Measurements from ENCODE around the gene DUSP23.

The DUSP23 gene

GRCh38 chr1:159765806-159766205, 15.0 kb upstream of the DUSP23 start:
- Histone ChIP-seq H3K18ac (ENCODE audit: low read length) (no peak overlapping the region), H4K91ac (ENCODE audit: low read depth, low read length) (no peak overlapping the region), H3K4me3 (ENCODE audit: low read depth, low read length) (no peak overlapping the region), H3K27me3 (ENCODE audit: insufficient read depth, low read length) (no peaks in the 10 kb centered on the region), H3K4me2 (ENCODE audit: low read length) (no peak overlapping the region), H2BK120ac (ENCODE audit: insufficient read depth, low read length, poor library complexity) (no peak overlapping the region), H3K79me1 (ENCODE audit: low read length) (no peaks in the 10 kb centered on the region), H3K79me2 (ENCODE audit: control insufficient read depth, insufficient read depth, low read length, poor library complexity) (no peaks in the 10 kb centered on the region), H3K14ac (ENCODE audit: low read length) (no peak overlapping the region), H2BK12ac (ENCODE audit: low read length) (no peak overlapping the region), H2AFZ (ENCODE audit: insufficient read depth, low read length, poor library complexity) (no peak overlapping the region), H3K4me1 (ENCODE audit: control insufficient read depth in 1 of 2, insufficient read depth in 2 of 2, low read length in 2 of 2) (no peaks in the 10 kb centered on the region), H4K12ac (ENCODE audit: low read depth, low read length) (no peak overlapping the region), H3K9me3 (ENCODE audit: insufficient read depth, low read depth, low read length) (no peaks in the 10 kb centered on the region), H2AK5ac (ENCODE audit: low read length) (no peak overlapping the region), H4K8ac (ENCODE audit: low read depth, low read length) (no peak overlapping the region), H3K9ac (ENCODE audit: low read length) (no peak overlapping the region), H3K4ac (ENCODE audit: low read depth, low read length) (no peak overlapping the region), H3K23ac (ENCODE audit: low read length) (no peak overlapping the region), H2BK5ac (ENCODE audit: low read depth, low read length, poor library complexity) (no peak overlapping the region), H3K36me3 (ENCODE audit: control insufficient read depth in 1 of 2, insufficient read depth in 2 of 2, low read length in 2 of 2) (no peaks in the 10 kb centered on the region), H3K27ac (ENCODE audit: low read depth, low read length) (no peak overlapping the region)
- no peak for DNase-seq
- WGBS (ENCODE audit: extremely low coverage, insufficient coverage, insufficient read length) = no CpG with 5 or more reads among the region's 3 CpGs

GRCh38 chr1:159771127-159771895, 9.5 kb upstream of the DUSP23 start:
- Histone ChIP-seq H3K79me1 (ENCODE audit: low read length) (no peaks in the 10 kb centered on the region), H3K4me1 (ENCODE audit: control insufficient read depth in 1 of 2, insufficient read depth in 2 of 2, low read length in 2 of 2) (no peaks in the 10 kb centered on the region), H3K4me2 (ENCODE audit: low read length) (no peak overlapping the region), H3K27ac (ENCODE audit: low read depth, low read length) (no peak overlapping the region), H2AFZ (ENCODE audit: insufficient read depth, low read length, poor library complexity) (no peak overlapping the region), H2BK120ac (ENCODE audit: insufficient read depth, low read length, poor library complexity) (no peak overlapping the region), H3K9me3 (ENCODE audit: insufficient read depth, low read depth, low read length) (no peaks in the 10 kb centered on the region), H4K12ac (ENCODE audit: low read depth, low read length) (no peak overlapping the region), H3K36me3 (ENCODE audit: control insufficient read depth in 1 of 2, insufficient read depth in 2 of 2, low read length in 2 of 2) (no peaks in the 10 kb centered on the region), H4K8ac (ENCODE audit: low read depth, low read length) (no peak overlapping the region), H2AK5ac (ENCODE audit: low read length) (no peak overlapping the region), H2BK12ac (ENCODE audit: low read length) (no peak overlapping the region), H3K14ac (ENCODE audit: low read length) (no peak overlapping the region), H3K23ac (ENCODE audit: low read length) (no peak overlapping the region), H2BK5ac (ENCODE audit: low read depth, low read length, poor library complexity) (no peak overlapping the region), H3K9ac (ENCODE audit: low read length) (no peak overlapping the region), H3K18ac (ENCODE audit: low read length) (no peak overlapping the region), H4K91ac (ENCODE audit: low read depth, low read length) (no peak overlapping the region), H3K79me2 (ENCODE audit: control insufficient read depth, insufficient read depth, low read length, poor library complexity) (no peaks in the 10 kb centered on the region), H3K4ac (ENCODE audit: low read depth, low read length) (no peak overlapping the region), H3K27me3 (ENCODE audit: insufficient read depth, low read length) (no peaks in the 10 kb centered on the region), H3K4me3 (ENCODE audit: low read depth, low read length) (no peak overlapping the region)
- no peak for DNase-seq
- no CpG with 5 or more reads among the region's 2 CpGs for WGBS (ENCODE audit: extremely low coverage, insufficient coverage, insufficient read length)

GRCh38 chr1:159774465-159774864, 6.3 kb upstream of the DUSP23 start:
- H3K9ac ChIP-seq (ENCODE audit: low read length) = no peak overlapping the region
- H4K12ac ChIP-seq (ENCODE audit: low read depth, low read length) = no peak overlapping the region
- H2AFZ ChIP-seq (ENCODE audit: insufficient read depth, low read length, poor library complexity) = no peak overlapping the region
- no peak overlapping the region for H3K4me3 ChIP-seq (ENCODE audit: low read depth, low read length)
- H3K4me2 ChIP-seq (ENCODE audit: low read length) = no peak overlapping the region
- no peak overlapping the region for H4K91ac ChIP-seq (ENCODE audit: low read depth, low read length)
- no peak overlapping the region for H3K27ac ChIP-seq (ENCODE audit: low read depth, low read length)
- H3K4me1 ChIP-seq (ENCODE audit: control insufficient read depth in 1 of 2, insufficient read depth in 2 of 2, low read length in 2 of 2) = no peaks in the 10 kb centered on the region
- H3K27me3 ChIP-seq (ENCODE audit: insufficient read depth, low read length) = no peaks in the 10 kb centered on the region
- H4K8ac ChIP-seq (ENCODE audit: low read depth, low read length) = no peak overlapping the region
- H3K14ac ChIP-seq (ENCODE audit: low read length) = no peak overlapping the region
- H2BK12ac ChIP-seq (ENCODE audit: low read length) = no peak overlapping the region
- no peak overlapping the region for H2AK5ac ChIP-seq (ENCODE audit: low read length)
- no peak overlapping the region for H3K18ac ChIP-seq (ENCODE audit: low read length)
- H2BK5ac ChIP-seq (ENCODE audit: low read depth, low read length, poor library complexity) = no peak overlapping the region
- H3K9me3 ChIP-seq (ENCODE audit: insufficient read depth, low read depth, low read length) = no peaks in the 10 kb centered on the region
- no peak overlapping the region for H3K23ac ChIP-seq (ENCODE audit: low read length)
- WGBS (ENCODE audit: extremely low coverage, insufficient coverage, insufficient read length) = no CpG with 5 or more reads among the region's 2 CpGs
- H3K4ac ChIP-seq (ENCODE audit: low read depth, low read length) = no peak overlapping the region
- no peaks in the 10 kb centered on the region for H3K36me3 ChIP-seq (ENCODE audit: control insufficient read depth in 1 of 2, insufficient read depth in 2 of 2, low read length in 2 of 2)
- DNase-seq = no peak
- H3K79me2 ChIP-seq (ENCODE audit: control insufficient read depth, insufficient read depth, low read length, poor library complexity) = no peaks in the 10 kb centered on the region
- no peak overlapping the region for H2BK120ac ChIP-seq (ENCODE audit: insufficient read depth, low read length, poor library complexity)
- H3K79me1 ChIP-seq (ENCODE audit: low read length) = no peaks in the 10 kb centered on the region

- H2BK5ac ChIP-seq (ENCODE audit: low read depth, low read length, poor library complexity) = no peak overlapping the region
- no peak overlapping the region for H2BK12ac ChIP-seq (ENCODE audit: low read length)
- no peaks in the 10 kb centered on the region for H3K27me3 ChIP-seq (ENCODE audit: insufficient read depth, low read length)
- no peak overlapping the region for H2AK5ac ChIP-seq (ENCODE audit: low read length)
- no peak overlapping the region for H3K4me2 ChIP-seq (ENCODE audit: low read length)
- H4K12ac ChIP-seq (ENCODE audit: low read depth, low read length) = no peak overlapping the region
- no peak overlapping the region for H3K27ac ChIP-seq (ENCODE audit: low read depth, low read length)
- no peak overlapping the region for H3K9ac ChIP-seq (ENCODE audit: low read length)
- no CpG with 5 or more reads among the region's 2 CpGs for WGBS (ENCODE audit: extremely low coverage, insufficient coverage, insufficient read length)
- no peaks in the 10 kb centered on the region for H3K79me1 ChIP-seq (ENCODE audit: low read length)
- H3K36me3 ChIP-seq (ENCODE audit: control insufficient read depth in 1 of 2, insufficient read depth in 2 of 2, low read length in 2 of 2) = no peaks in the 10 kb centered on the region
- DNase-seq = peak in 1 of 2 donors; percentile 15
- no peak overlapping the region for H3K4me3 ChIP-seq (ENCODE audit: low read depth, low read length)
- no peak overlapping the region for H4K8ac ChIP-seq (ENCODE audit: low read depth, low read length)
- no peak overlapping the region for H3K14ac ChIP-seq (ENCODE audit: low read length)
- H2BK120ac ChIP-seq (ENCODE audit: insufficient read depth, low read length, poor library complexity) = no peak overlapping the region
- no peak overlapping the region for H2AFZ ChIP-seq (ENCODE audit: insufficient read depth, low read length, poor library complexity)
- no peak overlapping the region for H3K4ac ChIP-seq (ENCODE audit: low read depth, low read length)
- H3K79me2 ChIP-seq (ENCODE audit: control insufficient read depth, insufficient read depth, low read length, poor library complexity) = no peaks in the 10 kb centered on the region
- H3K18ac ChIP-seq (ENCODE audit: low read length) = no peak overlapping the region
- no peaks in the 10 kb centered on the region for H3K9me3 ChIP-seq (ENCODE audit: insufficient read depth, low read depth, low read length)
- H3K23ac ChIP-seq (ENCODE audit: low read length) = no peak overlapping the region
- no peak overlapping the region for H4K91ac ChIP-seq (ENCODE audit: low read depth, low read length)
- H3K4me1 ChIP-seq (ENCODE audit: control insufficient read depth in 1 of 2, insufficient read depth in 2 of 2, low read length in 2 of 2) = no peaks in the 10 kb centered on the region
These were observed 5.0 kb upstream of the DUSP23 start for GRCh38 chr1:159775716-159776115.
